Measurements from ENCODE around the gene MEIKIN.
"Not testable (repeated sequence)": the region's sequence is repeated elsewhere in the genome, so short reads cannot be mapped to it uniquely, and the experiment has no call there.

Gene MEIKIN

GRCh38 chr5:131914472-131914871 lies 31.0 kb downstream of the MEIKIN start:
- no peak for DNase-seq (ENCODE audit: extremely low read depth in 1 of 2, low read depth in 1 of 2)

- no peak for DNase-seq (ENCODE audit: extremely low read depth in 1 of 2, low read depth in 1 of 2)
Measured at GRCh38 chr5:131913603-131914002, 31.9 kb downstream of the MEIKIN start.

- no peak for DNase-seq (ENCODE audit: extremely low read depth in 1 of 2, low read depth in 1 of 2)
Measured at GRCh38 chr5:131906668-131907067, 38.8 kb downstream of the MEIKIN start.

GRCh38 chr5:131902266-131902665 lies 43.2 kb downstream of the MEIKIN start:
- DNase-seq (ENCODE audit: extremely low read depth in 1 of 2, low read depth in 1 of 2) = not testable (repeated sequence)

GRCh38 chr5:131899686-131900085 lies 45.8 kb downstream of the MEIKIN start:
- no peak for DNase-seq (ENCODE audit: extremely low read depth in 1 of 2, low read depth in 1 of 2)

- no peak for DNase-seq (ENCODE audit: extremely low read depth in 1 of 2, low read depth in 1 of 2)
Measured at GRCh38 chr5:131883984-131884383, 61.5 kb downstream of the MEIKIN start.

GRCh38 chr5:131879705-131880104 lies 65.8 kb downstream of the MEIKIN start:
- no peak for DNase-seq (ENCODE audit: extremely low read depth in 1 of 2, low read depth in 1 of 2)

- no peak for DNase-seq (ENCODE audit: extremely low read depth in 1 of 2, low read depth in 1 of 2)
Measured at GRCh38 chr5:131877873-131878272, 67.6 kb downstream of the MEIKIN start.

- not testable (repeated sequence) for DNase-seq (ENCODE audit: extremely low read depth in 1 of 2, low read depth in 1 of 2)
Measured at GRCh38 chr5:131871251-131871650, 74.2 kb downstream of the MEIKIN start.

- DNase-seq (ENCODE audit: extremely low read depth in 1 of 2, low read depth in 1 of 2) = no peak
Measured at GRCh38 chr5:131867524-131867923, 77.9 kb downstream of the MEIKIN start.

GRCh38 chr5:131863700-131864099 lies 81.8 kb downstream of the MEIKIN start:
- no peak for DNase-seq (ENCODE audit: extremely low read depth in 1 of 2, low read depth in 1 of 2)

GRCh38 chr5:131857388-131857787 lies 88.1 kb downstream of the MEIKIN start:
- DNase-seq (ENCODE audit: extremely low read depth in 1 of 2, low read depth in 1 of 2) = no peak

- DNase-seq (ENCODE audit: extremely low read depth in 1 of 2, low read depth in 1 of 2) = no peak
Measured at GRCh38 chr5:131855452-131855851, 90.0 kb downstream of the MEIKIN start.

- DNase-seq (ENCODE audit: extremely low read depth in 1 of 2, low read depth in 1 of 2) = no peak
Measured at GRCh38 chr5:131854134-131854533, 91.3 kb downstream of the MEIKIN start.

GRCh38 chr5:131848662-131849061 lies 96.8 kb downstream of the MEIKIN start:
- no peak for DNase-seq (ENCODE audit: extremely low read depth in 1 of 2, low read depth in 1 of 2)

- no peak for DNase-seq (ENCODE audit: extremely low read depth in 1 of 2, low read depth in 1 of 2)
Measured at GRCh38 chr5:131846536-131846935, 98.9 kb downstream of the MEIKIN start.

- no peak for DNase-seq (ENCODE audit: extremely low read depth in 1 of 2, low read depth in 1 of 2)
Measured at GRCh38 chr5:131845828-131846227, 99.6 kb downstream of the MEIKIN start.

- not testable (repeated sequence) for DNase-seq (ENCODE audit: extremely low read depth in 1 of 2, low read depth in 1 of 2)
Measured at GRCh38 chr5:131842971-131843370, 102.5 kb downstream of the MEIKIN start.

- DNase-seq (ENCODE audit: extremely low read depth in 1 of 2, low read depth in 1 of 2) = not testable (repeated sequence)
Measured at GRCh38 chr5:131832702-131833101, 112.8 kb downstream of the MEIKIN start.

GRCh38 chr5:131825404-131826013 lies 120.0 kb downstream of the MEIKIN start:
- no peak for DNase-seq (ENCODE audit: extremely low read depth in 1 of 2, low read depth in 1 of 2)

- DNase-seq (ENCODE audit: extremely low read depth in 1 of 2, low read depth in 1 of 2) = no peak
Measured at GRCh38 chr5:131824631-131825030, 120.8 kb downstream of the MEIKIN start.

GRCh38 chr5:131821221-131821620 lies 124.2 kb downstream of the MEIKIN start:
- DNase-seq (ENCODE audit: extremely low read depth in 1 of 2, low read depth in 1 of 2) = no peak

All from activated CD8-positive, alpha-beta memory T cell treated with anti-CD3 and anti-CD28 coated beads for 1 hour (primary cell).